NCI-H748 treated with DMSO at 0.1 percent for 48 hours (cell line): ENCODE measurements around the gene WDPCP.
"Not testable (repeated sequence)": the region's sequence is repeated elsewhere in the genome, so short reads cannot be mapped to it uniquely, and the experiment has no call there.

Experiments used
- DNase-seq: peaks from one replicate; lab custom pipeline; 2025; lab: John Stamatoyannopoulos, UW

The WDPCP gene

GRCh38 chr2:63249161-63249560 lies 339.1 kb downstream of the WDPCP start:
- DNase-seq: no peak

- no peak for DNase-seq
Observed at GRCh38 chr2:63242747-63243146, 345.5 kb downstream of the WDPCP start.

GRCh38 chr2:63225964-63226686 lies 362.2 kb downstream of the WDPCP start:
- DNase-seq: no peak

GRCh38 chr2:63218800-63219526 lies 369.3 kb downstream of the WDPCP start:
- no peak for DNase-seq

- DNase-seq: no peak
Observed at GRCh38 chr2:63195310-63195709, 393.0 kb downstream of the WDPCP start.

- DNase-seq: no peak
Observed at GRCh38 chr2:63194175-63194574, 394.1 kb downstream of the WDPCP start.

GRCh38 chr2:63192889-63193774 lies 395.1 kb downstream of the WDPCP start:
- DNase-seq: peak; percentile 44

- peak; percentile 81 for DNase-seq
Observed at GRCh38 chr2:63192169-63192888, 395.9 kb downstream of the WDPCP start.

GRCh38 chr2:63189026-63189425 lies 399.3 kb downstream of the WDPCP start:
- DNase-seq: peak; percentile 13

GRCh38 chr2:63186331-63186730 lies 401.9 kb downstream of the WDPCP start:
- DNase-seq: no peak

- DNase-seq: no peak
Observed at GRCh38 chr2:63163161-63163820, 425.0 kb downstream of the WDPCP start.

GRCh38 chr2:63159262-63159661 lies 429.0 kb downstream of the WDPCP start:
- no peak for DNase-seq

- not testable (repeated sequence) for DNase-seq
Observed at GRCh38 chr2:63136683-63137082, 451.6 kb downstream of the WDPCP start.

GRCh38 chr2:63132020-63132419 lies 456.3 kb downstream of the WDPCP start:
- no peak for DNase-seq

GRCh38 chr2:63131196-63131595 lies 457.1 kb downstream of the WDPCP start:
- DNase-seq: no peak

GRCh38 chr2:63127594-63127993 lies 460.7 kb downstream of the WDPCP start:
- no peak for DNase-seq

- no peak for DNase-seq
Observed at GRCh38 chr2:63124850-63125249, 463.4 kb downstream of the WDPCP start.

GRCh38 chr2:63124218-63124617 lies 464.1 kb downstream of the WDPCP start:
- no peak for DNase-seq

GRCh38 chr2:63122921-63123320 lies 465.4 kb downstream of the WDPCP start:
- no peak for DNase-seq

- no peak for DNase-seq
Observed at GRCh38 chr2:63121055-63121834, 467.0 kb downstream of the WDPCP start.

GRCh38 chr2:63118821-63119220 lies 469.5 kb downstream of the WDPCP start:
- DNase-seq: no peak
